GM21423 (cell line): ENCODE results near the gene CNPY4.

Experiments
- ATAC-seq: cut with Tn5 transposase; IDR thresholded peaks from one replicate; pipeline ENCODE4 v1.9.1; 2021; ENCODE audit warnings: mild to moderate bottlenecking, moderate library complexity; ENCODE audit not compliant: unreplicated experiment

Gene CNPY4

GRCh38 chr7:100166317-100166940 is 47.0 kb downstream of the CNPY4 start:
- ATAC-seq: no peak

DNA sequence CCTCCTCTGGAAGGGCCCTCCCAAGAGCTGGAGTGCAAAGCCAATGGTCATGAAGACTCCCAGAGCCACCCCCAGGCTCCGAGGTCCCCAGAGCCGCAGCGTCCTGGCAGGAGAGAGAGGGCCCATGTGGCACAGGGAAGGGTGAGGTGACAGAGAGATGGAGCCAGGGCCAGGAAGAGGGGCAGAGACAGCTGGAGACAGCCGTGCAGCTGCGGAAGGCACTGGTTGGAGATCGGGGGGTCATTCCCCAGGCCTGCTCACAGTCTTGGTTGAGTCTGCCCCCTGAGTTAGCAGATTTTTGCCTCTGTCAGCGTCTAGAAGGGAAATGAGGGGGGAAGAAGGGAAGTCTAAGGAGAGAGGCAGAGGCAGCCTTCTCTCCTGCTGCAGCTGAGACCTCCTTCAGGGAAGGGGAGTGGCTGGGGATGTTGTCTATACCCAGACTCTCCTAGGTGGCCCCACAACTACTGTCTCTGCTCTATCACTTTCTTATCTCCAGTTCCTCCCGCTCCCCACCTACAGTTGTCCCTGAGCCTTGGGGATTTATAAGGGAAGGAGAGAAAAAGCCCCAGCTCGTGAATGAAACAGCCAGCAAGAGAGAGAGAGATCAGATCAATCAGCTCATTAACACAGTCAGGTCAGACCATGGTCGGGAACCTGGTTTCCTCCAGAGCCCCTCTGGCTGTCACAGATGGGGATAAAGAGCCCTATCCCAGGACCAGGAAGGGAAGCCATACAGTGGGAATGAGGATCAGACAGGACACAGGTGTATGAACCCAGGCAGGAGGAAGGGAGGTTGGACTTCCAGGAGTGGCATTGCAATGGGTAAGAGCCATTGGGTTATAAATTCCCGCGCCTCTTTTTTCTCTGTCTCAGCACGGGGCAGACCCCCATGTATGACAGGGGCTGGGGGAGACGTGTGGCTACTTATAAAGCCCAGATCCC is 47.8 kb downstream of the CNPY4 start:
- ATAC-seq: no peak

- no peak for ATAC-seq
These were observed 48.5 kb downstream of the CNPY4 start for GRCh38 chr7:100167912-100168323.

- ATAC-seq: no peak
These were observed 49.9 kb downstream of the CNPY4 start for GRCh38 chr7:100169147-100169850.

DNA sequence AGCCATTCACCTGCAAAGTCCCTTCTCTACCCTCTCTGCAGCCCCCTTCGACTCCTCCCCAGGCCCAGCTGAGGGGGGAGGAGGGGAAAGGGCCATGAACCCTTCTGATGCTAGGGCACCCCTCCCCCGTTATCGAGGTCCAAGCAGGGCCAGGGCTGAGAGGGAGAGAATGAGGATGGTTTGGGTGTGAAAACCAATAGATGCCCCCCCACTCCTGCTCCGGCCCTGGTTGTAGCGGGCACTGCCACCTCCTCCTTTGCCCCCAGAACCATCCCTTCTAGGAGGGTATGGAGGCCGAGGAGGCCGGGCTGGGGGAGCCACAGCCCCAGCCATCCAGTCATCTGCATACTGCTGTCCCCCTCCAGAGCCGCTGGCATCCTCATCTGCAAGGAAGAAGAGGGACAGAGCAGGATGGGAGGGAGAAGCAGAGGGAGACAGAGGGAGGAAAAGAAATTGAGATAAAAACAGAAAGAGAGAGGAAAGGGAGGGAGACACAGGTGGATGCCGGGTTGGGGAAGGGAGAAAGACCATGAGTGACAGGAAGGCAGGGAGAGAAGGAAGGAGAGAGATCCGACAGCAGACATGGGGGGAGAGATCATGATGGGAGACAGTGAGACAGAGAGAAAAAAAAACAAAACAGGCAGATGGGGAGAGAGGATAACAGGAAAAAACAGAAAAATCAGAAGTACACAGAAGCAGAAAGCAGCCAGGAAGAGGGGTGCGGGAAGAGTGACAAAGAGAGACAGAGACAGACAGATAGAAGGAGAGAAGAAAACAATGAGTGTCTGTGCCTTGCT is 50.9 kb downstream of the CNPY4 start:
- no peak for ATAC-seq

DNA sequence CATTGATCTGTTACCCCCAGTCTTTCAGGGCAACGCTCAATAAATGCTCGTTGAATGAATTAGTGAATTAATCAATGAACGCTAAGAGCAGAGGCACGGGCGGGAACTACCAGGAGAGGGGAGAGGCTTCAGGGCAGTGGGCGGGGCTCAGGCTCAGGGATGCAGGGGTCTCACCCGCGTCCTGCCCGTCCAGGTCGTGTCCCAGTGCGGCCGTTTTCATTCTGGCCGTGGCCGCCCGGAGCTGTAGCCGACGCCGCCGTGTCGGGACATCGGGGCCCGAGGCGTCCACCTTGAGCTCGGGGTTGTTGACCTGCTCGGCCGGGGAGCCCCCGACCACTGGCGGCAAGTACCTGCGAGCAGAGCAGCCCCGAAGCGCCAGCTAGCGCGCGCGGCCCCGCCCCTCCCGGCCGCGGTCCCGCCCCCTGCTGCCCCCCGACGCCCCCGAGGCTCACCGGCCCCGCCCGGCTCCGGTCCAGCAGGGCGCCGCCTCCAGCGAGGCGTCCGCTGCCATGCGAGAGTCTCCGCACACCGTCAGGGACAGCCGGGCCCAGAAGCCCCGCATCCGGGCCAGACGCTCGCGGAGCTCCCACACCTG is 51.8 kb downstream of the CNPY4 start:
- ATAC-seq: no peak

DNA sequence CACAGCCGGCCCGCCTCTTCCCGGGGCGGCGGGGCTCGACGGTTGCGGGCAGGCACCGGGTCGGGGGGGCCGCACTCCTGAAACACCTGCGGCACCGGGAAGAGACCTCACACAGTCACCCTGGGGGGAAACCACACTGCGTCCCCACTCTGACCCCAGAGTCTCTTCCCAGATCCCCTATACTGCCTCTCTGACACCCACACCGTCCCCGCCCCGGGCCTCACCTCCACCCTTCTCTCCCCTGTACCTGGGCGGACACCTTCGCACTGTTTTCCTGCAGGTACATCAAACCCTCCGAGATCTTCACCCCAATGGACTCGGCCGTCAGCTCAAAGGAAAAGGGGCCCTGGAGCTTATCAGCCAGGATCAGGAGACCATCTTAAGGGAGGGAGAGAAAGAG is 52.4 kb downstream of the CNPY4 start:
- no peak for ATAC-seq

DNA sequence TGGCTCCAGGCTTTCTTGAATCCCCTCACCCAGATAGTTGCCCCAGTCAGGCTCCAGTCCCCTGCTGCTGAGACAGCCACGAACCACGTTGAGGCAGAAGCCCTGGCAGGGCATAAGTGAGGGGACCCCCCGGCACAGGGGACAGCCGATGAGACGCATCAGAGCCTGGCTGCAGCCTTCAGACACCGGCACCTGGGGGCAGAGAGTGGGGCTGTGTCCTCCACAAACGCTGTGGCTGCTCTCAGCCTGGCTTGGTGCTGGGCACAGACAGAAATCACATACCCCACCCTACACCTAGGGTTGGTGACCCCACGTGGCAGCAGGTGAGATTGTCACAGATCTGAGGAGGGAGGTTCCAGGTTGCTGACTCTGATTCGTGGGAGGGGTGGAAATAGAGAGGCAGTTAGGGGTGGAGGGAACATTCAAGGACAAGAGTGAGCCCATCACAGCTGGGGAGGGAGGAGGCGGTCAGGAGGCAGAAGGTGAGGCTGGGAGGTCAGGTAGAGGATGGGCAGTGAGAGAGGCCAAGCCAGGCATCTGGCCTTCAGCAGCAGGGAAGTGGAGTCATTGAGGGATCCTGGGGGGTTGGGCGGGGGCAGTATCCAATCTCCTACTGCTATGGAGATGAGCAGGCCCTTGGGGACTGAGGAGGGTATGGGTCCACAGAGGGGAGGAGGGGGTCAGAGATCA is 54.5 kb downstream of the CNPY4 start:
- no peak for ATAC-seq

DNA sequence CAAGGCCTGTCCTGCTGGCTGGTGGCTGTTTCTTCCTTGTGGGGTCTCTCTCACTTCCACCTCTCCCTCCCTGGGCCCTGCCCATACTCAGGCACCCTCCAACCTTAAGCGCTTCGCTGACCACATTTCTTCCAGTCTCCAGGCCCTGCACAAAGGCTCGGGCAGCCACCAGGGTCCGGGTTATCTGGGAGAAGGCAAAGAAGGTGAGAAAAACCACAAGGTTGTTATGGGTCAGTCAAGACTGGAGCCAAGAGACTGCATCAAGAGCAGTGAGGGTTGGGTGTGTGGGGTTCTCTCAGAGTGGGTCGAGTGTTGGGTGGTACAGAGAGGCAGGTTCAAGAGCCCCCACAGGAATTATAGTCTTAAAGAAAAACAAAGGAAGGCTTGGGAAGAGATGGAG is 55.1 kb downstream of the CNPY4 start:
- ATAC-seq: no peak
